ENCODE measurements around the gene KRT12. TPM values are rescaled to one million over a fixed set of nuclear protein-coding genes. Genes with fewer than 3 reads are reported as not detected.

The KRT12 gene
- total RNA-seq, 1 donor from 2014 or later, result not detected

GRCh38 chr17:40873255-40873654 is 6.2 kb upstream of the KRT12 start:
- Mint-ChIP-seq H3K4me1 (no peaks in the 10 kb centered on the region), H3K4me3 (no peak overlapping the region), H3K36me3 (ENCODE audit: low read depth) (no peaks in the 10 kb centered on the region), H3K27ac (no peak overlapping the region), H3K9me3 (no peaks in the 10 kb centered on the region), H3K27me3 (peaks cover 31% of the 10 kb centered on the region)
- ATAC-seq (ENCODE audit: low read depth), result no peak
- ChIA-PET CTCF (no interaction called here), POLR2A (no interaction called here)
- DNase-seq, result no peak
- TF ChIP-seq CTCF (IDR thresholded peaks at IDR 0.05), result no peak
- intact Hi-C loops (cut with micrococcal nuclease), result no loop called here

- H3K4me3 Mint-ChIP-seq, result no peak overlapping the region
- H3K27ac Mint-ChIP-seq, result no peak overlapping the region
- intact Hi-C loops (cut with micrococcal nuclease), result no loop called here
- CTCF ChIA-PET, result no interaction called here
- H3K27me3 Mint-ChIP-seq, result peaks cover 31% of the 10 kb centered on the region
- ATAC-seq (ENCODE audit: low read depth) (no peak), DNase-seq (no peak)
- no peak for TF ChIP-seq CTCF (IDR thresholded peaks at IDR 0.05)
- H3K36me3 Mint-ChIP-seq (ENCODE audit: low read depth), result no peaks in the 10 kb centered on the region
- H3K9me3 Mint-ChIP-seq, result no peaks in the 10 kb centered on the region
- no peaks in the 10 kb centered on the region for H3K4me1 Mint-ChIP-seq
- POLR2A ChIA-PET, result no interaction called here
Measured at GRCh38 chr17:40872416-40872815, 5.4 kb upstream of the KRT12 start.

- no peaks in the 10 kb centered on the region for H3K36me3 Mint-ChIP-seq (ENCODE audit: low read depth)
- intact Hi-C loops (cut with micrococcal nuclease), result no loop called here
- peaks cover 38% of the 10 kb centered on the region for H3K27me3 Mint-ChIP-seq
- H3K27ac Mint-ChIP-seq, result no peak overlapping the region
- no peak for ATAC-seq (ENCODE audit: low read depth)
- ChIA-PET POLR2A (interaction anchor here (0.6 kb wide), 1 partner anchor 419 kb away, joined by 4 read pairs; no protein-coding TSS in a partner anchor), CTCF (no interaction called here)
- TF ChIP-seq CTCF (IDR thresholded peaks at IDR 0.05), result no peak
- no peak for DNase-seq
- H3K9me3 Mint-ChIP-seq, result no peaks in the 10 kb centered on the region
- no peaks in the 10 kb centered on the region for H3K4me1 Mint-ChIP-seq
- no peak overlapping the region for H3K4me3 Mint-ChIP-seq
Measured at GRCh38 chr17:40871316-40871715, 4.3 kb upstream of the KRT12 start.

DNA sequence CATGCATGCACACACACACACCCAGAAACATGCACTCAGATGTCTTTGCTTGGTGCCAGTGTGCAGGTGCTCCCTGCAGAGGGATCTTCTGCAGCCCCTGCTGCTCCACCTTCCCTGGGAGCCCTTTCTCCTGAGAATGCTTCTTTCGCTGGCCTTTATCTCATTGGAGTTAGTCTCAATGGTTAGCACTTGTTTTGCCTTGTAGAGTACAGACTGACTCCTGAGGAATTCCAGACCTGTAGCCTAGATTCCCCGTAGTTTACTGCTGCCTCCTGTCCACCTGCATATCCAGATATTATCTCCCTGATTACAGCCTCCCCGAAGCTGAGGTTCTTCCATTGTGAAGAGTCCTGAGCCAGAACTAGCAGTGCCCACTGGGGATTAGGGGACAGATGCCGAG is 3.1 kb upstream of the KRT12 start:
- no peaks in the 10 kb centered on the region for H3K36me3 Mint-ChIP-seq (ENCODE audit: low read depth)
- H3K4me1 Mint-ChIP-seq, result no peaks in the 10 kb centered on the region
- TF ChIP-seq CTCF (IDR thresholded peaks at IDR 0.05), result no peak
- no peak overlapping the region for H3K4me3 Mint-ChIP-seq
- DNase-seq (no peak), ATAC-seq (ENCODE audit: low read depth) (no peak)
- ChIA-PET CTCF (interaction anchor here (0.7 kb wide), 1 partner anchor 793 kb away, joined by 3 read pairs; no protein-coding TSS in a partner anchor), POLR2A (no interaction called here)
- intact Hi-C loops (cut with micrococcal nuclease), result no loop called here
- peaks cover 34% of the 10 kb centered on the region for H3K27me3 Mint-ChIP-seq
- H3K9me3 Mint-ChIP-seq, result no peaks in the 10 kb centered on the region
- no peak overlapping the region for H3K27ac Mint-ChIP-seq

GRCh38 chr17:40864661-40865390 is 2.2 kb downstream of the KRT12 start:
- intact Hi-C loops (cut with micrococcal nuclease), result no loop called here
- Mint-ChIP-seq H3K27ac (no peak overlapping the region), H3K4me1 (no peaks in the 10 kb centered on the region), H3K36me3 (ENCODE audit: low read depth) (no peaks in the 10 kb centered on the region), H3K4me3 (no peak overlapping the region), H3K9me3 (no peaks in the 10 kb centered on the region), H3K27me3 (peaks cover 21% of the 10 kb centered on the region)
- CTCF ChIA-PET, result no interaction called here
- ATAC-seq (ENCODE audit: low read depth) (no peak), DNase-seq (no peak)
- POLR2A ChIA-PET, result no interaction called here
- no peak for TF ChIP-seq CTCF (IDR thresholded peaks at IDR 0.05)

Data from activated B cell treated with CpG ODN at 0.5 μM for 24 hours (primary cell).